ENCODE measurements around the gene NIPAL1. TPM values are rescaled to one million over a fixed set of nuclear protein-coding genes. Genes with fewer than 3 reads are reported as not detected.

NIPAL1 gene
- total RNA-seq, 2 donors from 2014 or later, result 1.0 to 1.6 TPM

GRCh38 chr4:48041535-48042137 is 25.1 kb downstream of the NIPAL1 start:
- H3K27me3 ChIP-seq, result no peaks in the 10 kb centered on the region
- no peak overlapping the region for H3K27ac ChIP-seq
- DNase-seq (no peak), ATAC-seq (no peak)
- peaks cover 12% of the 10 kb centered on the region for H3K4me1 ChIP-seq
- no peaks in the 10 kb centered on the region for H3K9me3 ChIP-seq
- TF ChIP-seq POLR2A (IDR thresholded peaks at IDR 0.05) (no peak), CTCF (IDR thresholded peaks at IDR 0.05) (no peak)
- H3K36me3 ChIP-seq (replicated peaks in 1 of 2; ENCODE audit: insufficient read depth in 1 of 2, low read depth in 2 of 2), result no peaks in the 10 kb centered on the region
- WGBS, 2 donors, result 76 to 91% methylated on average over 4 of the region's 4 CpGs
- intact Hi-C loops (cut with DNase I), result no loop called here
- no peak overlapping the region for H3K4me3 ChIP-seq

- intact Hi-C loops (cut with DNase I), result no loop called here
- H3K4me1 ChIP-seq, result peaks cover 24% of the 10 kb centered on the region
Observed at GRCh38 chr4:48042979-48043461, 26.4 kb downstream of the NIPAL1 start.

GRCh38 chr4:48043504-48043903 is 26.9 kb downstream of the NIPAL1 start:
- DNase-seq (no peak), ATAC-seq (no peak)
- H3K27me3 ChIP-seq, result no peaks in the 10 kb centered on the region
- H3K4me3 ChIP-seq, result no peak overlapping the region
- TF ChIP-seq POLR2A (IDR thresholded peaks at IDR 0.05), result no peak
- no peak for TF ChIP-seq CTCF (IDR thresholded peaks at IDR 0.05)
- no peaks in the 10 kb centered on the region for H3K9me3 ChIP-seq
- H3K4me1 ChIP-seq, result peaks cover 26% of the 10 kb centered on the region
- WGBS, 2 donors, result 46 to 62% methylated on average over 2 of the region's 2 CpGs
- intact Hi-C loops (cut with DNase I), result no loop called here
- H3K36me3 ChIP-seq (replicated peaks in 1 of 2; ENCODE audit: insufficient read depth in 1 of 2, low read depth in 2 of 2), result no peaks in the 10 kb centered on the region
- H3K27ac ChIP-seq, result peak overlapping the region in 1 of 4 donors; percentile 22

More at GRCh38 chr4:48042979-48043461, 26.4 kb downstream of the NIPAL1 start:
- no peaks in the 10 kb centered on the region for H3K27me3 ChIP-seq
- DNase-seq (no peak), ATAC-seq (peak; percentile 24)
- H3K4me3 ChIP-seq, result no peak overlapping the region
- H3K27ac ChIP-seq, result peak overlapping the region in 3 of 4 donors; percentile 22 to 32 (median 25)
- no peaks in the 10 kb centered on the region for H3K36me3 ChIP-seq (replicated peaks in 1 of 2; ENCODE audit: insufficient read depth in 1 of 2, low read depth in 2 of 2)
- TF ChIP-seq CTCF (IDR thresholded peaks at IDR 0.05), result no peak
- no peak for TF ChIP-seq POLR2A (IDR thresholded peaks at IDR 0.05)
- H3K9me3 ChIP-seq, result no peaks in the 10 kb centered on the region
- WGBS, 2 donors, result 21 to 29% methylated on average over 3 of the region's 3 CpGs

- no peak overlapping the region for H3K4me3 ChIP-seq
- intact Hi-C loops (cut with DNase I), result no loop called here
- no peak for ATAC-seq
- TF ChIP-seq CTCF (IDR thresholded peaks at IDR 0.05) (no peak), POLR2A (IDR thresholded peaks at IDR 0.05) (no peak)
- peaks cover 26% of the 10 kb centered on the region for H3K4me1 ChIP-seq
- no peaks in the 10 kb centered on the region for H3K27me3 ChIP-seq
- no peaks in the 10 kb centered on the region for H3K36me3 ChIP-seq (replicated peaks in 1 of 2; ENCODE audit: insufficient read depth in 1 of 2, low read depth in 2 of 2)
- no peak for DNase-seq
- H3K27ac ChIP-seq, result no peak overlapping the region
- H3K9me3 ChIP-seq, result no peaks in the 10 kb centered on the region
- WGBS, 2 donors, result 85 to 98% methylated on average over 2 of the region's 2 CpGs
Observed at GRCh38 chr4:48044298-48044697, 27.7 kb downstream of the NIPAL1 start.

GRCh38 chr4:48046059-48046458 is 29.5 kb downstream of the NIPAL1 start:
- intact Hi-C loops (cut with DNase I), result no loop called here
- TF ChIP-seq POLR2A (IDR thresholded peaks at IDR 0.05) (no peak), CTCF (IDR thresholded peaks at IDR 0.05) (no peak)
- no peak for ATAC-seq

More at GRCh38 chr4:48046059-48046458, 29.5 kb downstream of the NIPAL1 start:
- H3K9me3 ChIP-seq, result no peaks in the 10 kb centered on the region
- no peak overlapping the region for H3K4me3 ChIP-seq
- peaks cover 26% of the 10 kb centered on the region for H3K4me1 ChIP-seq
- no peaks in the 10 kb centered on the region for H3K27me3 ChIP-seq
- peak in 1 of 4 donors; percentile 14 for DNase-seq
- no peak overlapping the region for H3K27ac ChIP-seq
- WGBS, 2 donors, result 29 to 31% methylated on average over 3 of the region's 3 CpGs
- no peaks in the 10 kb centered on the region for H3K36me3 ChIP-seq (replicated peaks in 1 of 2; ENCODE audit: insufficient read depth in 1 of 2, low read depth in 2 of 2)

All from body of pancreas (tissue), 4 donors.